DND-41 (cell line): Measurements from ENCODE around the gene BHMT2.

Source experiments
- EZH2 ChIP-seq: IDR thresholded peaks from 3 replicates; pipeline ENCODE4 v1.6.1; 2012; ENCODE audit warnings: borderline replicate concordance, low read depth, mild to moderate bottlenecking, moderate library complexity, low read length, inconsistent platforms; ENCODE audit not compliant: severe bottlenecking
- TF ChIP-seq, protein P1 (sequence below): IDR thresholded peaks from 2 replicates; pipeline ENCODE4 v1.5.1; 2012; ENCODE audit warnings: borderline replicate concordance, low read length, moderate library complexity, mild to moderate bottlenecking; ENCODE audit not compliant: poor library complexity, severe bottlenecking; ENCODE audit errors: extremely low read depth

DNA sequence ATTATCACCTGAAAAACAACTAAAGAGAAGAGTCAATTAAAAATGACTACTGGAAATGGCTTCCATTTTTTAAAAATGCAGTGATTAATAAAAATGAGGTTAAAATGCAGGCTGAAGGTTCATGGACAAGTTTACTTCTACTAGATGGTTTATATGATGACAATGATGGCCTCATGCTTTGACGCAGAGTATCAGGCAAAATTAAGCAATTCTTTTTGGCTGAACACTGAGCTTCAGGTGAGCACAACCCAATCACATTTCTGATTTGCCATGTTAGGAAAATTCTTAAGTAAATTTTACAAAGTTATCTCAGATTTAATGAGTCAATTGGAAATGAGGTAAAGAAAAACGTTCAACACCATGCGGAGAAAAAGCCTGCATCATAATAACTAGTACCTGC lies 22.4 kb upstream of the BHMT2 start:
- TF ChIP-seq EZH2: no peak
- TF ChIP-seq, protein P1, sequence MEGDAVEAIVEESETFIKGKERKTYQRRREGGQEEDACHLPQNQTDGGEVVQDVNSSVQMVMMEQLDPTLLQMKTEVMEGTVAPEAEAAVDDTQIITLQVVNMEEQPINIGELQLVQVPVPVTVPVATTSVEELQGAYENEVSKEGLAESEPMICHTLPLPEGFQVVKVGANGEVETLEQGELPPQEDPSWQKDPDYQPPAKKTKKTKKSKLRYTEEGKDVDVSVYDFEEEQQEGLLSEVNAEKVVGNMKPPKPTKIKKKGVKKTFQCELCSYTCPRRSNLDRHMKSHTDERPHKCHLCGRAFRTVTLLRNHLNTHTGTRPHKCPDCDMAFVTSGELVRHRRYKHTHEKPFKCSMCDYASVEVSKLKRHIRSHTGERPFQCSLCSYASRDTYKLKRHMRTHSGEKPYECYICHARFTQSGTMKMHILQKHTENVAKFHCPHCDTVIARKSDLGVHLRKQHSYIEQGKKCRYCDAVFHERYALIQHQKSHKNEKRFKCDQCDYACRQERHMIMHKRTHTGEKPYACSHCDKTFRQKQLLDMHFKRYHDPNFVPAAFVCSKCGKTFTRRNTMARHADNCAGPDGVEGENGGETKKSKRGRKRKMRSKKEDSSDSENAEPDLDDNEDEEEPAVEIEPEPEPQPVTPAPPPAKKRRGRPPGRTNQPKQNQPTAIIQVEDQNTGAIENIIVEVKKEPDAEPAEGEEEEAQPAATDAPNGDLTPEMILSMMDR: no peak
